K562 (cell line): Measurements from ENCODE around the gene GCNT3. TPM values are rescaled to one million over a fixed set of nuclear protein-coding genes. Genes with fewer than 3 reads are reported as not detected.

Source experiments
- ADNP ChIP-seq: fragments of 200-800 bp; sonication (Bioruptor generic); IDR thresholded peaks from 2 replicates; pipeline ENCODE4 v1.6.1; 2016; ENCODE audit warnings: missing genetic modification characterization, missing compliant biosample characterization
- ARHGAP35 ChIP-seq: fragments of 450-650 bp; IDR thresholded peaks from 2 replicates; pipeline ENCODE4 v1.6.1; 2018; ENCODE audit not compliant: partially characterized antibody
- IRF1 ChIP-seq: sonication (generic); formaldehyde crosslinking; IDR thresholded peaks from 2 replicates; pipeline ENCODE4 v1.8.0; 2022; ENCODE audit warnings: missing genetic modification reagents, mild to moderate bottlenecking, borderline replicate concordance
- MCM3 ChIP-seq: fragments of 450-650 bp; IDR thresholded peaks from 2 replicates; pipeline ENCODE4 v1.6.1; 2016
- POLR2B ChIP-seq: fragments of 450-650 bp; IDR thresholded peaks from 2 replicates; pipeline ENCODE4 v1.6.1; 2018; ENCODE audit warnings: low read depth; ENCODE audit not compliant: partially characterized antibody
- RBM34 ChIP-seq: fragments of 200-400 bp; formaldehyde crosslinking; IDR thresholded peaks from 2 replicates; pipeline ENCODE4 v1.6.1; 2018; ENCODE audit warnings: low read length, borderline replicate concordance; ENCODE audit not compliant: insufficient read depth
- SP2 ChIP-seq: IDR thresholded peaks from 2 replicates; pipeline ENCODE4 v1.6.1; 2011; ENCODE audit warnings: mild to moderate bottlenecking, low read depth, low read length, moderate library complexity; ENCODE audit not compliant: poor library complexity, severe bottlenecking; ENCODE audit errors: extremely low read depth
- SRSF9 ChIP-seq: fragments of 200-400 bp; formaldehyde crosslinking; IDR thresholded peaks from 2 replicates; pipeline ENCODE4 v1.6.1; 2017; ENCODE audit warnings: low read depth, low read length, borderline replicate concordance
- ZBTB17 ChIP-seq: fragments of 450-650 bp; formaldehyde crosslinking; IDR thresholded peaks from 2 replicates; pipeline ENCODE4 v1.4.0; 2020; ENCODE audit warnings: mild to moderate bottlenecking
- ZNF280A ChIP-seq: fragments of 450-650 bp; IDR thresholded peaks from 2 replicates; pipeline ENCODE4 v1.6.1; 2018; ENCODE audit warnings: mild to moderate bottlenecking, low read depth; ENCODE audit not compliant: partially characterized antibody
- ZNF431 ChIP-seq: sonication (generic); formaldehyde crosslinking; IDR thresholded peaks from 2 replicates; pipeline ENCODE4 v1.8.0; 2022; ENCODE audit warnings: mild to moderate bottlenecking, missing genetic modification reagents
- polyA plus RNA-seq, 8 experiments: library from polyadenylated mRNA; depleted of rRNA in 4 of 8; stranded (reverse) in 5 of 8; unstranded in 3 of 8; fragments of >200 nt; fragmentation: Nextera tagmentation in 2 of 8; fragmentation: Illumina TruSeq in 1 of 8; extraction: Ambion mirVana in 2 of 8; extraction: Trizol in 1 of 8; gene quantifications; 2 replicates each; pipeline versions ENCODE4 v1.2.1 to v1.2.3, GENCODE V29; 2011 to 2014; ENCODE audit warnings: inconsistent platforms in 1 of 8, missing spikeins in 1 of 8
- total RNA-seq, 7 experiments: library from RNA; depleted of rRNA in 6 of 7; stranded (reverse); fragments of >200 nt in 6 of 7; fragmentation: Illumina TruSeq in 2 of 7; extraction: Trizol in 2 of 7; gene quantifications; 2 replicates each; pipeline versions ENCODE4 v1.2.1 to v1.2.3, GENCODE V29; 2011 to 2021; ENCODE audit warnings: low replicate concordance in 1 of 7

Gene GCNT3
- total and polyA plus RNA-seq, 9 of the 15 experiments (the other 6 are each of a cell fraction or from before 2014, with no cell fraction given), result 0.07 to 0.35 (median 0.11) TPM; not detected in 4

GRCh38 chr15:59594493-59594942, 17.1 kb upstream of the GCNT3 start (continued):
- TF ChIP-seq ZBTB17, result no peak
- no peak for TF ChIP-seq ZNF431 (CRISPR knock-in tag)
- no peak for TF ChIP-seq MCM3
- no peak for TF ChIP-seq RBM34
- no peak for TF ChIP-seq SRSF9
- no peak for TF ChIP-seq POLR2B
- no peak for TF ChIP-seq SP2
- TF ChIP-seq ARHGAP35, result no peak
- TF ChIP-seq ZNF280A, result no peak
- no peak for TF ChIP-seq ADNP (tag)
- no peak for TF ChIP-seq IRF1 (CRISPR knock-in tag)
